Effector CD4-positive, alpha-beta T cell (primary cell): ENCODE data around the gene PDZD4.

Experiments used
- DNase-seq: peaks from one replicate; pipeline ENCODE4 v3.0.0-alpha.2; 2020

PDZD4 gene

DNA sequence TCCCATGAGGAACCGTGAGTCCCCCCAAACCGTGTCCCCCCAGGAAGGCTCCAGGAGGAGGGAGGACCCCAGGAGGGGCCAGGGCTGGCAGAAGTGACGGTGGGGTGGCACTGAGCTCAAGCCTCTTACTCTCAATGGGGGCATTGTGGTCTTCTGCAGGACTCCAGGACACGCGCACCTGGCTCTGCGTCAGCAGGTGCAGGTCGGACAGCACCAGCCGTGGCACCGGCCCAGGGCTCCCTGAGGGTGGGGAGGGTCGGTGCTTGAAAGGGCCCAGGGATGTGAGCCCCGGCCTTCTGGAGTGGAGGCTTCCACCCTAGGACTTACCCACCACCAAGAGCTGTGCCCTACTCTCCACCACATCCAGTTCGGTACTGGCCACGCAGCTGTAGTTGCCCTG, 37.3 kb upstream of the PDZD4 start:
- DNase-seq, result no peak

GRCh38 chrX:153867139-153867538, 36.8 kb upstream of the PDZD4 start:
- DNase-seq, result no peak

- DNase-seq, result no peak
Measured at GRCh38 chrX:153866302-153867019, 36.1 kb upstream of the PDZD4 start.

DNA sequence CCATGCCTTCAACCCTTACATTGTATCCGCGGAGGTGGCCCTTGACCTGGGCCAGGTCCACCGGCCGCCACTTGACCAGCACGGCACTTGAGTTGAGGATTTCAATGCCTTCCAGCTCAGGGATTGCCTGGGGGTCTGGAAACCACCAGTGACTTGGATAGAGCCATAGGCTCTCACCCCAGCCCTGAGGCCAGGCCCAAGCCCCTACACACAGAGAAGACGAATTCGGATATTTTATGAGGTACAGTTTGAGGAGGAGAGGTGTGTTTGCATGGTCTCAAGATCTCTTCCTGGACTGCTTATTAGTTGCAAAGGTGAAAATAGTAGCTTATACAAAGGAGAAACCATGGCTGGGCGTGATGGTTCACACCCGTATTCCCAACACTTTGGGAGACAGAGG, 35.3 kb upstream of the PDZD4 start:
- no peak for DNase-seq

DNA sequence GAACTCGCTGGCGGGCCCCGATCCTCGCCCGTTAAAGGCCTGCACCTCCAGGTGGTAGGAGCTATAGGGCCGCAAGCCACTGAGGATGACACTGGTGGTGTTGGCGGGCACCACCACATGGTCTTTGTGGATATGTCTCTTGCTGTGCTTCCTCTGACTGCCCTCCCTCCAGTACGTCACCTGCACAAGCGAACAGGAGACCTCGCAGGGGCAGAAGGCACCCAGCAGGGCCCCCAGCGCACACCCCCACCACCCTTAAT, 34.9 kb upstream of the PDZD4 start:
- DNase-seq, result no peak

- no peak for DNase-seq
Measured at GRCh38 chrX:153864561-153865320, 34.4 kb upstream of the PDZD4 start.

DNA sequence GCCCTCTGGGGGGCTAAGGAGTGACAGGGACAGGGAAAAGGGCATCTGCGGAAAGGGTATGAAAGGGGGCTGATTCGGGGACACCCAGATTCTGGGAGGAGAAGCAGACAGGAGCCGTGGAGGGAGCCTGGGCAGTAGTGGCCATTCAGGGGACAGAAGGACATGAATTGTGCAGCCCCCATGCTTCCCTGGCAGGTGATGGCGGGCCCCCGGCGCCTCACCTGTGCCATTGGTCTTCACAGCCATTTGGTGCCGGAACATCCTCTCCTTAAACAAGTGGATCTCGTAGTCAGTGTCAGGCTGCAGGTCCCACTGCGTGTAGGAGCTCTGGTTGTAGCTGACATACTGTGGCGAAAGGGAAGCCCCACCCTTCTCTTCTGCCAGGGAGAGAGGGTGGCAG, 33.8 kb upstream of the PDZD4 start:
- no peak for DNase-seq

DNA sequence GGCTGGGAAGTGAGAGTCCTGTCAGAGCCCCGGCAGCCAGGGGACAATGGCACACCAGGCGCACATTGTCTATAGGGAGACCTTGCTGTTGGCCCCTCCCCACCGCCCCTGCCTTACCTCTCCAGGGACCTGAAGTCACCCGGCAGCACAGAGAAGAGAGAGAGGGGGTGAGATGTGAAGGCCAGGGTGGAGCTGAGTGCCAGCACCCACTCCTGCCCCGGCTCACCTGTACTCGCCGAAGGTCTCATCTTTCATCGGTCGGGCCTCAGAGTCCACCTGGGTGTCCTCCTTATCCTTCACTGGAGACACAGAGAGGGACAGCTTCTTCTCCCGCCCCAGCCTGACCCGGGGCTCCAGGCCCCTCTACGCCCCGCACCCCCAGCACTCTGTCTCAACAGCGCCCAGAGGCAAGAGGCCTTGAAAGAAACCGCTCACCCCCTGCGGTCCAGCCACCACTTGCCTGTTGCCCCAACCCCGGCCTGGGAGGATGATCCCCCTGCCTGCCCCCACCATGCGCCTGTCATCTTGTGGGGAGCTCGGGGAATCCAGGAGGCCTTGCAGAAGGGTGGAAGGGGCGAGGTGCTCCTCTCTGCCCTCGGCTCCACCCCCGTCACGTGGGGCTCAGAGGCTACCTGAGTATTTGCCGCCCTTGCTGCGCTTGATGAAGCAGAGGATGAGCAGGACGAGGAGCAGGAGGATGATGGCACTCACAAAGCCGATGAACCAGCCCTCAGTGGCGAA, 33.1 kb upstream of the PDZD4 start:
- DNase-seq, result no peak

DNA sequence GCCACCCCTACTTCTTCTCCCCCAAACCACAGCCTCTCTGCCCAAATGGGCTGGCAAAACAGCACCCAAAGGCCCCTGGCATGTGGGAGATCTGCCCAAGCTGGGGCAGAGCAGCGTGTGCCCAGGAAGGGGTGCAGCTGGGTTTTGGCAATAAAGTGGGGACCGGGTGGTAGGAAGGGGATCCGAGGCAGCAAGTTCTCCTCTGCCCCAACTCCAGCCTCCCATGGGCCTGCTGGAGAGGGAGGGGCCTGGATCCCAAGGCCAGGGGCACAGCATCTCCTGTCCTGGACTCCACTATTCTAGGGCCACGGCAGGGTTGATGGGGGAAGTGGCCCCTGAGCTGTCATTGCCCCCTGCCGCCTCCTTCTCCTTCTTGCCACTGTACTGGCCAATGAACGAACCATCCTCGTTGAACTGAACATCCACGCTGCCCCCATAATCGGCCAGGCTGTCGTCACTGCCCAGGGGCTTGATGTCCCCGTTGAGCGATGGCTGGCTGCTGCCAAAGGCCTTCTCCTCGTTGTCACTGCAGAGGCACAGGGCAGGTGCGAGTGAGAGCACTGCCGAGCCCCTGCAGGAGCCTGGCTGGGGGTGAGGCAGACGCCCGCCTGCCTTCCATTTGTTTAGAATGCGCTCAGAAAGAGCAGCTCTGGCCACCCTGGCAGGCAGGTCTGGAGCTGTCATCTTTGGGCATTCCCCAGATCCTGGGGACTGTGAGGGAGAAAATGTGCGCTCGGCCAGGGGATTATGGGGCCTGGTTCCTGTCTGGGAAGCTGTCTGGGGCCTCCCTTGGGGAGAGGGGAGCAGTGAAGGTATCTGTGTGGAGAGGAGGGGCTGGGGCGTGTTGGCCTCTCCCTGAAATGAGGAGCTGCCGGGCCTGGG, 32.3 kb upstream of the PDZD4 start:
- DNase-seq, result no peak

DNA sequence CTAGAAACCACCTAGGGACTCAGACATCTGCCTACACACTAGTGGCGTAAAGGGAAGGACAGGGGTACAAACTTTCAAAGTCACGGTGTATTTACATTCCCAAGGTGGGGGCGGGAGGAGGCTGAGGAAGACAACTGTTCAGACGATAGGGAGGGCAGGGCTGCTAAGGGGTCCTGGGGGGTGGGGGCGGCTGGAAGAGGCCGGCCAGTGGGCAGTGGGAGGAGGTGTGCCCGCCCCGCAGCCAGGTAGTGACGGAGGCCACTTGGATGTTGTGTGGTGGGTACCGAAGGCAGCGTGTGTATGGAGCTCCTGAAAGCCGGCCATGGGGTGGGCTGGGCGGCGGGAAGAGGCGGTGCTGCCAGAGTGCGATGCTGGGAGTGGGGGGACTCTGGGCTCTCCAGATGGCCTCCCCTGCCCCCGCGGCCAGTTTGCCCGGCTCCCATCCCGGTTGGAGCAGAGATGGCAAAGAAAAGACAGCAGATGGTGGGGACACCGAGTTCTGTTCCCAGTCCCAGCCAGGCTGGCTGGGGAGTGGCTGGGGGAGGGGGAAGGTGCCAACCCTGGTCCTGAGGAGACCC, 31.5 kb upstream of the PDZD4 start:
- DNase-seq, result no peak

DNA sequence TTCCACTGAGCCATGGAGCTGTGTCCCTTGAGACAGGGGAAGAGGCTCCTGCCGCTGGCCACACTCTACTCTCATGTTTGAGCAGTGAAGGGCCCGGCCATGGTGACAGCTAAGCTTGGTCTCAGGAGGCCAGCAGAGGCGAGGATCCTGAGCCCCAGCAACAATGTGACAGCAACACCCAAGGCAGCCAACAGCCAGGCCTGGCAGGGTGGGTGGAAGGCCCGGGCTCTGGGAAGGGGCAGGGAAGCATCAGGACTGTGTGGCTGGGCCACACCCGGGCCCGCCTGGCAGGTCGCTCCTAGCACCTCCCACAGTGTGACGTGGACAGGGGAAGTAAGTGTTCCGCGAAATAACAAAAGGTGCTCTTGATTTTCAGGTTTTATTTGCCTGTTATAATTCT, 30.8 kb upstream of the PDZD4 start:
- DNase-seq, result no peak

- no peak for DNase-seq
Measured at GRCh38 chrX:153857348-153857903, 27.1 kb upstream of the PDZD4 start.

DNA sequence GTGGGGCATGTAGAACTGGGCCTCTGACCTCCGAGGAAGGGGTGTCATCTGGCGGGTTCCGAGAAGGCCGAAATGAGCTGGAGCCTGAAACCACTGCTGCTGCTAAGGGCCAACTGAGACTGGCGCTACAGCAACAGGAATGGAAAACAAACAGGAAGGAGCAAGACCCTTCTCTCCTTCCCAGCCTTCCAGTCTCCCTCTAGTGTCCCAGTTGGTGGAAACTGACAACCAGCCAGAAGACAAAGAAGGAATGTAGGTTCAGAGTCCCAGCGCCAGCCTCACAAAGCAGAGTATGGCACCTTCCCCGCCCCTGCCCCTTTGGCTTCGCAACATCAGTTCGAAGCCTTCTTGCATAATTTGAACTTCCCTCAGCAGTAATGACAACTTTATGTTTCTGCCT, 24.4 kb upstream of the PDZD4 start:
- DNase-seq, result no peak

DNA sequence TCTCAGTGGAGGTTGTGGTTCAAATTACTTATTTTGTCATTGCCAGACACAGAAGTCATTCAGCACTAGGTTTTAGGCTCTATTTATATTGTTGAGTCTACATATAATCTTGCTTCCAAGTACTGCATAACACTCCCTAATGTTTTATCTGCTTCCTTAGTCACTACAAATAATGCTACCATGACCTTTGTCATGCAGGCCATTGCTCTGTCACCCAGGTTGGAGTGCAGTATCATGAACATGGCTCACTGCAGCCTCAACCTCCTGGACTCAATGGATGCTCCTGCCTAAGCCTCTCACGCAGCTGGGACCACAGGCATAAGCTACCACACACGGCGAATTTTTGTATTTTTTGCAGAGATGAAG, 23.5 kb upstream of the PDZD4 start:
- DNase-seq, result no peak

DNA sequence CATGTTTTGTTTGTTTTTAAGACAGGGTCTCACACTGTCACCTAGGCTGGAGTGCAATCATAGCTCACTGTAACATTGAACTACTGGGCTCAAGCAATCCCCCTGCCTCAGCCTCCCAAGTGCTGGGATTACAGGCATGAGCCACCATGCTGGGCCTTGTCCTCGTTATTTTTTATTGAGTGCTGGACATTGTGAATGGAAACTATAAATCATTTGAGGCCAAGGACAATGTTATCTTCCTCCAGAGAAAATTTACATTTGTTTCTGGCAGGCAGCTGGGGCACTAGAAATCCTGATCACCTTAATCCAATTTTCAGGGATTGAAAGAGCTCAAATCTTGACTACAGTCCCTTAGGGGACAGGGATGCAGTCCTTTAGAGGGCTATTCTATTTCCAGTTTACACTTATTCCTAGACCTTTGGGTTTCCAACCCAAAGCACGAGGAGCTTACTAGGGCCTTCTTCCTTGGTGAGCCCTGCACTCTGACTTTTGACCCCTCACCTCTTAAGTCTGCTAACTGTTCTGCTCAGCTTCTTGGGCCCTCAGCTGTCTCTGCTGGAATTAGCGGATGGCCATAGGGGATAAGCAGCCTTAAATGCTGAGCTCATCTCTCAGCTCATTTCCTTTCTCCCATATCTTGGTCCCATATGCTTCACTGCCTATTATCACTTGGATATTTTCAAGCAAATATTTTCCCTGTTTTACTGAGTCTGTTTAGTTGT, 23.0 kb upstream of the PDZD4 start:
- DNase-seq, result no peak

DNA sequence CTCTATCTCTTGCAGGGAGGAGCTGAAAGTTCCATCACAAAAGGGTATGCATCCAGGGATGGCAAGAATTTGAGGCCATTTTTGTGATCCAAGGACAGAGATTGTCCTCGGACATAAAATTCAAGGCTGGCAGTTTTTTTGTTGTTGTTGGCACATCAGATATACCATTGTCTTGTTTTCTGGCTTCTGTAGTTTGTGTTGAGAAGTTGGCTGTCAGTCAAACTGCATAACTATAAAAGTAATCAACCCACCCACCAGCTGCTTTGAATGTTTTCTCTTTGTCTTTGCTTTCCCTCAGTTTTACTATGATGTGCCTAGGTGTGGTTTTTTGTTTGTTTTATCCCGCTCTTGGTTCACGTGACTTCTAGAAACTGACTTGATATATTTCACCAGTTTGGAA, 21.6 kb upstream of the PDZD4 start:
- DNase-seq, result no peak

DNA sequence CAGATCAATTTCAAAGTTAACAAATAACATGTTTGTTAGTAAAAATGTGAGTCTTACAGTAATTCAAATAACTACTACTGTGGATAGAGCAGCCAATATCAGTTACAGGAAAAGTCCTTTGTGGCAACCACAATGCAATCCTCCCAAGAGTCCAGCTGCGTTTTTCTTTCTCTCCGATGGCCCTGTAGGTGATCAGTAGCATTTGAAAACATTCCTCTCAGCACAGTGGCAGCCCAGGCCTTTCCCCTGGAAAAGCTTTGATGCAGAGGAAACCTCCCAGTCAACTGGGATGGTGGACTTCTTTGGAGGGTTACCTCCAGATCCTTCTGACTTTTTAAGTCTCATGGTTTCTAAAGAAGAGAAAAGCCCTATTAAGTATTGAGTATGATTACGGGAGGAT, 18.0 kb upstream of the PDZD4 start:
- no peak for DNase-seq

- DNase-seq, result no peak
Measured at GRCh38 chrX:153845842-153846241, 15.5 kb upstream of the PDZD4 start.

GRCh38 chrX:153845195-153845594, 14.9 kb upstream of the PDZD4 start:
- DNase-seq, result no peak

- no peak for DNase-seq
Measured at GRCh38 chrX:153844509-153845082, 14.3 kb upstream of the PDZD4 start.

DNA sequence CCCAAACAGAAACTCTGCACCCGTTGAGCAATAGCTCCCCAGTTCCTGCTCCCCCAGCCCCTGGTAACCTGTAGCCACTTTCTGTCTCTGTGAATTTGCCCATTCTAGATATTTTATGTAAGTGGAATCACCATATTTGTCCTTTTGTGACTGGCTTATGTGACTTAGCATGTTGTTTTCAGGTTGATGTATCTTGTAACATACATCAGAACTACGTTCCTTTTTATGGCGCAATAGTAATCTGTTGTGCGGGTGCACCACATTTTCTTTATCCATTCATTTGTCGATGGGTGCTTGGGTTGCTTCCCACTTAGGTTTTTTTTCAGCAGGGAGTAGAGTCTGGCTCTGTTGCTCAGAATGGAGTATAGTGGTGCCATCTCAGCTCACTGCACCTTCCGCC, 6.6 kb upstream of the PDZD4 start:
- no peak for DNase-seq

- DNase-seq, result no peak
Measured at GRCh38 chrX:153832728-153833127, 2.4 kb upstream of the PDZD4 start.
